ENCODE measurements around the gene TMEM219. TPM values are rescaled to one million over a fixed set of nuclear protein-coding genes. Genes with fewer than 3 reads are reported as not detected.
A peak's percentile ranks its signal among the peaks of the same experiment; 100 is the strongest.

Gene TMEM219
- total and polyA plus RNA-seq, 9 of the 15 experiments (the other 6 are each of a cell fraction or from before 2014, with no cell fraction given), result 35.3 to 62.8 (median 55.5) TPM

DNA sequence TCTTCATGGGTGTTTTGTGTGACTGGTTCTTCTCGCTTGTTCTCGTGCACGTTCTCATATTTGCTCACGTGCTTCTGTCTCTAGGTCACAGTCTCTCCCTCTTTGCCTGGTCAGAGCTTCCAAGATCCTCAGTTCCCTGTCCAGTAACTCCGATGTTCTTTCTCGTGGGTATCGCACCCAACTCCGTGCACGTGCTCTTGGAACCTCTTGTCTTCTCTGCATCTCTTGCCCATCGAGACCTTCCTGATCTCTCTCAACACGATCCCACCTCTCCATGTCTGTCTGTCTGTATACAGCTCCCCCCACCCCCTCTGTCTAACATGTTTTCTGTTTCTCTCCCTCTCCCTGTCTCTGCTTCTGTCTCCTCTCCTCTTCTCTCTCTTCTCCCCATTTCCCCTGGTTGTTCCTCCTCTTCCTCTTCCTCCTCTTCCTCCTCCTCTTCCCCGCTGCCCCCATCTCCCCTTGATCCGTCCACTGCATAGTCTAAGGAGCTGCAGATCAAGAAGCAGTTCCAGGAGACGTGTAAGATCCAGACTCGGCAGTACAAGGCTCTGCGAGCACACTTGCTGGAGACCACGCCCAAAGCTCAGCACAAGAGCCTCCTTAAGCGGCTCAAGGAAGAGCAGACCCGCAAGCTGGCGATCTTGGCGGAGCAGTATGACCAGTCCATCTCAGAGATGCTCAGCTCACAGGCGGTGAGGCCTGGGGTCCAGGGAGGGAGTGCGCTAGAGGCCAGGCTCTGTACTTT is 27.4 kb downstream of the TMEM219 start (continued):
- TF ChIP-seq ZBTB7A (IDR thresholded peaks at IDR 0.05; ENCODE audit: borderline replicate concordance, control insufficient read depth, low read depth, low read length) (no peak), ZNF583 (CRISPR knock-in tag; IDR thresholded peaks at IDR 0.05) (no peak), HEY1 (CRISPR knock-in tag; IDR thresholded peaks at IDR 0.05; ENCODE audit: borderline replicate concordance) (no peak), FOXK1 (CRISPR knock-in tag; IDR thresholded peaks at IDR 0.05; ENCODE audit: borderline replicate concordance) (no peak), HNRNPH1 (optimal IDR thresholded peaks at IDR 0.05; ENCODE audit: low read depth, low read length) (no peak), SMARCA4 (IDR thresholded peaks at IDR 0.05) (no peak), ZNF695 (CRISPR knock-in tag; IDR thresholded peaks at IDR 0.05) (no peak), NFIC (IDR thresholded peaks at IDR 0.05) (no peak), TCF3 (CRISPR knock-in tag; IDR thresholded peaks at IDR 0.05) (no peak), CREM (IDR thresholded peaks at IDR 0.05; ENCODE audit: low read depth) (no peak)
- TF ChIP-seq, protein P1, sequence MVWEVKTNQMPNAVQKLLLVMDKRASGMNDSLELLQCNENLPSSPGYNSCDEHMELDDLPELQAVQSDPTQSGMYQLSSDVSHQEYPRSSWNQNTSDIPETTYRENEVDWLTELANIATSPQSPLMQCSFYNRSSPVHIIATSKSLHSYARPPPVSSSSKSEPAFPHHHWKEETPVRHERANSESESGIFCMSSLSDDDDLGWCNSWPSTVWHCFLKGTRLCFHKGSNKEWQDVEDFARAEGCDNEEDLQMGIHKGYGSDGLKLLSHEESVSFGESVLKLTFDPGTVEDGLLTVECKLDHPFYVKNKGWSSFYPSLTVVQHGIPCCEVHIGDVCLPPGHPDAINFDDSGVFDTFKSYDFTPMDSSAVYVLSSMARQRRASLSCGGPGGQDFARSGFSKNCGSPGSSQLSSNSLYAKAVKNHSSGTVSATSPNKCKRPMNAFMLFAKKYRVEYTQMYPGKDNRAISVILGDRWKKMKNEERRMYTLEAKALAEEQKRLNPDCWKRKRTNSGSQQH (CRISPR knock-in tag; IDR thresholded peaks at IDR 0.05), result 0 out of 2 replicates have a peak, but pooled peaks have one; percentile 25
